ENCODE measurements around the gene ELMO1.

ELMO1 gene

DNA sequence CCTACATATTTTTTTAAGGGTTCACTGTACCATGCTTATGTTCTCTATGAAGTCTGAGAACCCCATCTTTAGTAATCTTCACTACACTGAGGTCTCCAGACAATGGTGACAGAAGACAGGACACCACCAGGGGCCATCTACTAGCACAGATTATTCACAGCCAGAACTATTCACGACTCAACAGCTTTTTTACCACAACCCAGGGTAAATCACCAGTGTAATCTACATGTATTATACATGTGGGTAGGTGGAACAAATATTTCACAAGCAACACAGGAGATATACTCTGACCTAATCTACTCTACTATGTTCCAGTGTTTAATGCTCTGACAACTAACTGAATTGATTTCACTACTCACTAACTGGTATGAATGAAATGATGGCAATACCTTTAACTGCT, 136.1 kb downstream of the ELMO1 start:
- DNase-seq (ENCODE audit: insufficient read length), result no peak
- no peak for FAIRE-seq
- TF ChIP-seq POLR2AphosphoS5 (IDR thresholded peaks at IDR 0.05; ENCODE audit: low read depth, low read length), result no peak

DNA sequence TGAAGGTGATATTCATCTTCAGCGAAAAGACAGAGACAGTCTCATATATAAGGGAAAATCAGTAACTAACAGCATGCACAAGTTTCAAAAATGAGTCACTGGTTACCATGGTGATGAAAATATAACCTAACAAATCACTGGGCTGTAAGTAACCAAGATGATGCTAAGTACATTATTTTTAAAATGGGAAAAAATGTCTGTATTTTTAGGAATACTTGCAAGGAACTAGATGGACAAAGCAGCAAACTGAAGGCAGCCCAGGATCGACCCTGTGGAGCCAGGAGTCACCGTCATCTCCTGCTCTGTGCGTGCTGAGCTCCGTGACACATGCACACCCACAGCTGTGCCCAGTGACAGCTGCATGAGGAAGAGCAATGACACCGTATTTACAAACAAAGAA, 137.3 kb downstream of the ELMO1 start:
- FAIRE-seq (no peak), DNase-seq (ENCODE audit: insufficient read length) (no peak)
- TF ChIP-seq POLR2AphosphoS5 (IDR thresholded peaks at IDR 0.05; ENCODE audit: low read depth, low read length) (no peak), TAF1 (IDR thresholded peaks at IDR 0.05; ENCODE audit: borderline replicate concordance, low read depth, low read length) (no peak), POLR2A (IDR thresholded peaks at IDR 0.05; ENCODE audit: low read depth, low read length) (no peak)

DNA sequence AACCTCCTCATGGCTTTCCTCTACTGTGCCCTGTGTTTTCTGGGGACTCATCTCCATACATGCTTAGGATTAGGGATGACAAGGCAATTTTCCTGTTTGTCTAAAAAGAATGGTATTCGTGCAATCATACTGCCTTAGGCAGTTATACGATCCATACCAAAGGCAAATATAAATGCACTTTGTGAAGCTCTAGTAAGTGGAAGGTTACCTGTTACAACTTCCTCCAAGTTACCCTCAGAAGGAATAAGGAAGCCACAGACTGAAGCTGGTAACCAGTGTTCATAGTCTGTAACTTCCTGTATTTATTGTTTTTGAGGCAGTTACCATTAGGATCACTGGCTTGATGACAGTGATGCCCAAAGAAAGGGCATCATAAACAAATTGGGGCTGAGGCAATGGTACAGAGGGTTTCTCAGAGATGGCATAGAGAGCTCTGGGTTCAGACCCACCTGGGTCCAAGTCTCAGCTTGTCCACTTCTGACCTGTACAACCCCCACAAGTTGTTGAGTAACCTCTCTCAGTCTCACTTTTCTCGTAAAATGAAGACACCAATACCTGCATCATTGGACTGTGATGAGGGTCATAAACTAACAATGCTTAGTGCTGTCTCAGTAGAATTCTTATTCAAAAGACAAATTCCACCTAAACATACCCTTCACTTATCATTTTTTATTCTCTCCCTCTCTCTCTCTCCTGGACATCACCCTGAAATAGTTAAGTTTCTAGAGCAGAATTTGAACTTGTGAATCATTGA, 138.2 kb downstream of the ELMO1 start:
- FAIRE-seq (peak; percentile 36), DNase-seq (ENCODE audit: insufficient read length) (no peak)
- TF ChIP-seq TAF1 (IDR thresholded peaks at IDR 0.05; ENCODE audit: borderline replicate concordance, low read depth, low read length), result no peak
- TF ChIP-seq POLR2AphosphoS5 (IDR thresholded peaks at IDR 0.05; ENCODE audit: low read depth, low read length), result no peak
- no peak for TF ChIP-seq POLR2A (IDR thresholded peaks at IDR 0.05; ENCODE audit: low read depth, low read length)

DNA sequence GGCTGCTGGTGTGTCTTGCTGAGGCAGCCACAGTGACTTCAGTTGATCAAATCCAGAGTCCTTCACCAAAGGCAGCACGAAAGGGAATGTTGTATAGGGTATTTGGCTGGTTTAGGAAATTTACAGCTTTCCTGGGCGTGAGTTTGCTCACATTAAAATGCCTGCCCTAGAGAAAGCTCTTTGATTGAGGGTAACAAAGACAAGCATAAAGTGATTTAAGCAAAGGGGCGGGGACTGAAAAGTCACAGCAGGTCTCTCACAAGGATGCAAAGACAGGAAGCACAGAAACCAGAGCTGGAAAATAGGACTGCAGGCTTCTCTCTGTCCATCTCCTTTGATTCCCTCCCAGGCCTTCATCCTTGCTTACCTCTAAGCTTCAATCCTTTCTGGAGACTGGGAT, 139.2 kb downstream of the ELMO1 start:
- FAIRE-seq (no peak), DNase-seq (ENCODE audit: insufficient read length) (no peak)
- no peak for TF ChIP-seq POLR2A (IDR thresholded peaks at IDR 0.05; ENCODE audit: low read depth, low read length)
- no peak for TF ChIP-seq TAF1 (IDR thresholded peaks at IDR 0.05; ENCODE audit: borderline replicate concordance, low read depth, low read length)
- no peak for TF ChIP-seq POLR2AphosphoS5 (IDR thresholded peaks at IDR 0.05; ENCODE audit: low read depth, low read length)

DNA sequence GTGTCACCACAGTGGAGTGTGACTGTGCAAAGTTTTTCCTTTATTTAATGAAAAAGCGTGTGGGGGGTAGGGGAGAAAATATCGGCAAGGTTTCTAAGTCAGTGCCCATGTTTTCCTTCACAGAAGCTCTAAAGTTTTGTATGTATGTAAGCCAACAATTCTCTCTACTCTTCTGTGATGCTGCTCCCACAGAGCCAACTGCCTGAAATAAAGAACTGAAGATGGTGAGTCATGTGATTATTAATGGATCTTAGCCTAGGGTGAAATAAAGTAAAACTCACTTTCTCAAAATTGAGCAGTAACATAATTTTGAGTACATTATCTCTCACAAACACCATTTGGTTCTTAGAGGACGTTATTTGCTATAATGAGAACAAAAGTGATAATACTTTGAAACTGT, 143.7 kb downstream of the ELMO1 start:
- FAIRE-seq, result no peak
- TF ChIP-seq TAF1 (IDR thresholded peaks at IDR 0.05; ENCODE audit: borderline replicate concordance, low read depth, low read length), result no peak
- DNase-seq (ENCODE audit: insufficient read length), result no peak

DNA sequence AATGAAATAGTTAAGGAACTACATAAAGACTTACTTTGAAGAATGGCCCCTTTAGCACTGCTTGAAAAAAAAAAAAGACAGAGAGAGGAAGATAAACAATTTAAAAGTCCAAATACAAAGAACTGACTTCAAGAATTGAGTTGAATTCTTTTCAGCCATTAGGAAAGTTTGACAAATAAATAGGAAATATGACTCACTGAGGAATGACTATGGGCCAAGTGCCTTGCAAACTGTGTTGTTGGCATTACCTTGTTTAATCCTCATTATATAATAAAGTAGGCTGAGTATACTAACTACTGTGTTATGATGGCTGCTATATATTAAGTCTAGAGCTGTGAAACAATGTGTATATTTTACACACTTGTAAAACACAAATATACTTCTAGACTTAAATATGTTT, 151.1 kb downstream of the ELMO1 start:
- no peak for FAIRE-seq
- DNase-seq (ENCODE audit: insufficient read length), result no peak
- TF ChIP-seq POLR2AphosphoS5 (IDR thresholded peaks at IDR 0.05; ENCODE audit: low read depth, low read length) (no peak), POLR2A (IDR thresholded peaks at IDR 0.05; ENCODE audit: low read depth, low read length) (no peak), TAF1 (IDR thresholded peaks at IDR 0.05; ENCODE audit: borderline replicate concordance, low read depth, low read length) (no peak)

DNA sequence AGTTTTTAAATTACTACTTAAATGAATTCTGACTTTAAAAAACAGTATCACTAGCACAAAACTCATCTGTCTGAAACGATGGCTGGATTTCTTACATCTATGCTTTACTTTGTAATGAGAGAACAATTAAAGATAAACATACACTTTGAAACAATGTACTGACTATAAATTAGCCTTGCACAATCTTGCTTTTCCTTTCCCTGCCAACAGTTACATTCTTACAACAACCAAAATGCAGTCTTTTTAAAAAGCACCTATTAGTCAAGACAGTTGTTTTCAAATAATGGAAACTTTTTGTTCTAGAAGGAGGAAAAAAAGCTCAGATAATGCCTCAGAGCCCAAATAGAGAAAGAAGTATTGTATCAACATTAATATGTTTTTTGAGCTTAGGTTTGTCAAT, 153.3 kb downstream of the ELMO1 start:
- FAIRE-seq (no peak), DNase-seq (ENCODE audit: insufficient read length) (no peak)
- TF ChIP-seq POLR2AphosphoS5 (IDR thresholded peaks at IDR 0.05; ENCODE audit: low read depth, low read length) (no peak), POLR2A (IDR thresholded peaks at IDR 0.05; ENCODE audit: low read depth, low read length) (no peak), TAF1 (IDR thresholded peaks at IDR 0.05; ENCODE audit: borderline replicate concordance, low read depth, low read length) (no peak)

DNA sequence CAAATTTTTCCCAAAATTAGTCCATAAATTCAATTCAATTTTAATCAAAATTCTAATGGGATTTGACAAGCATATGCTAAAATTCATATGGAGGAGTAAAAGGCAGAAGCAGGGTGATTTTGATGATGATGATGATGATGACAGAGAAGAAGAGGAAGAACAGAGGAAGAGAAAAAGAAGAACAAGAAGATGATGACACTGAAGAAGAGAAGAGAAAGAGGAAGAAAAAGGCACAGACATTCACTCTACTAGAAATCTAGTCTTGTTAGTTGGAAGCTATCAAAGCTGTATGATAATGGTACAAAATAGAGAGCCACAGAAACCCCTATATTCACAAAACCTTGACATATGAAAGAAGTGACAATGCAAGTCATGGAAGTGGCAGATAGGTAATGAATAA, 157.9 kb downstream of the ELMO1 start:
- FAIRE-seq (no peak), DNase-seq (ENCODE audit: insufficient read length) (no peak)
- TF ChIP-seq TAF1 (IDR thresholded peaks at IDR 0.05; ENCODE audit: borderline replicate concordance, low read depth, low read length) (no peak), POLR2AphosphoS5 (IDR thresholded peaks at IDR 0.05; ENCODE audit: low read depth, low read length) (no peak), POLR2A (IDR thresholded peaks at IDR 0.05; ENCODE audit: low read depth, low read length) (no peak)

DNA sequence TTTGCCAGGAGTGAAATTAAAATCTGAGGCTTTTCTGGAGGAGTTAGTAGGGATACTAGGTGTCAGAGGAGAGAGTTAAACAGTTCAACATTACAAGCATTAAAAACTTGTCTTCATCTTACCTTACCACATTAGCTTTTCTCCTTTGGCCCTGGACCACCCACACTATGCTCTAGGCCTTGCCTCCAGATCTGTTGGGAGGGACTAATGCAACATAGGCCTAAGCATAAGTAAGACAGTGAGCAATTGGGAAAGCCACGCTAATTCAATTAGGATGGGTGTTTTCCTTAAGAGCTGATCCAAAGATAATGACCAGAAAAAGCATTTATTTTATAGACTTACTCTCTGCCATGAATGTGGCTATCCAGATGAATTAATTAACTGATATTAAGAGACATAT, 158.9 kb downstream of the ELMO1 start:
- FAIRE-seq (no peak), DNase-seq (ENCODE audit: insufficient read length) (no peak)
- TF ChIP-seq POLR2AphosphoS5 (IDR thresholded peaks at IDR 0.05; ENCODE audit: low read depth, low read length) (no peak), POLR2A (IDR thresholded peaks at IDR 0.05; ENCODE audit: low read depth, low read length) (no peak), TAF1 (IDR thresholded peaks at IDR 0.05; ENCODE audit: borderline replicate concordance, low read depth, low read length) (no peak)

DNA sequence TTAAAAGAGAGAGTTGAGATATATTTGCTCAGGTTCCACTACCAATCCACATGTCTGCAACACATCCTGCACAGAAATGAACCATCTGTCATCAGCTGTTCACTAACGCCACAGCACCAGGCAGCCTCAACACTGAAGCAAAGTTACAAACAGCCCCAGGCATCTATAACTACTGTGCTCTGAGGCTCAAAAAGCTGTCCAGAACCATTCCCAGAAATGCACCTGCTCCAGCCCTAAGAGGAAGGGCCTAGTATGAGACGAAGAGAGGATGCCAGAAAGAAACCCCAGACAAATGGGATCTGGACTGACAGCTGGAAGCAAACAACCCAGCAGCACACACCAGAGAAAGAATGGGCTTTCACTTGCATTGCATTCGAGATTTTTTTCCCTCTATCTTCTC, 159.3 kb downstream of the ELMO1 start:
- TF ChIP-seq POLR2AphosphoS5 (IDR thresholded peaks at IDR 0.05; ENCODE audit: low read depth, low read length), result no peak
- no peak for TF ChIP-seq POLR2A (IDR thresholded peaks at IDR 0.05; ENCODE audit: low read depth, low read length)
- TF ChIP-seq TAF1 (IDR thresholded peaks at IDR 0.05; ENCODE audit: borderline replicate concordance, low read depth, low read length), result no peak
- FAIRE-seq (no peak), DNase-seq (ENCODE audit: insufficient read length) (no peak)

DNA sequence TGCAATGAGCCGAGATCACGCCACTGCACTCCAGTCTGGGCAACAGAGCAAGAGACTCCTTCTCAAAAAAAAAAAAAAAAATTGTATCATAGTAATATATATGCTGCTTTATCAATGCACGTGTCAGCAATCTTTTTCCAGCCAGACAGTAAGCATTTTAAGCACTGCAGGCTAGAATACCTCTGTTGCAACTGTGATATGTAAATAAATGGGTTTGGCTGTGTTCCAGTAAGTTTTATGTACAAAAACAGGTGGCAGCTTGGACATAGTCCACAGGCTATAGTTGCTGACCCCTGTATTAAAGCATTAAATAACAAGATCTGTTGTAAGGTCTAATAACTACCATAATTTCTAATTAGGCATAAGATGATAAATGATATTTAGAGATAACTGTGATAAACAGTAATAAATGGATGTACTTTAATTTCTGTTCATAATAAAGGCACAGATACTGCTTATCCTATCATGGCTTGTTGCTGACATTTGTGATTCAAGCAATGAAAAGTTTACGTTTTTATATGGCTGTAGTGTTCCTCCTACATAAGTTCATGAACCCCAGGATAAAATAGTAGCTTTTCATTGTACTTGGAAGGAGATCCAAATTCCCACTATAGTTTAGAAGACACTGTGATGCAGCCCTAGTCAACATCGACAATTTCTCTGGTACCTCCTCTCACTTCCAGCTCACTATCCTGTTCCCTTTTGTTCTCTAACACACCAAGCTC, 161.4 kb downstream of the ELMO1 start:
- TF ChIP-seq POLR2A (IDR thresholded peaks at IDR 0.05; ENCODE audit: low read depth, low read length), result no peak
- TF ChIP-seq POLR2AphosphoS5 (IDR thresholded peaks at IDR 0.05; ENCODE audit: low read depth, low read length), result no peak
- TF ChIP-seq TAF1 (IDR thresholded peaks at IDR 0.05; ENCODE audit: borderline replicate concordance, low read depth, low read length), result no peak
- DNase-seq (ENCODE audit: insufficient read length) (no peak), FAIRE-seq (no peak)

DNA sequence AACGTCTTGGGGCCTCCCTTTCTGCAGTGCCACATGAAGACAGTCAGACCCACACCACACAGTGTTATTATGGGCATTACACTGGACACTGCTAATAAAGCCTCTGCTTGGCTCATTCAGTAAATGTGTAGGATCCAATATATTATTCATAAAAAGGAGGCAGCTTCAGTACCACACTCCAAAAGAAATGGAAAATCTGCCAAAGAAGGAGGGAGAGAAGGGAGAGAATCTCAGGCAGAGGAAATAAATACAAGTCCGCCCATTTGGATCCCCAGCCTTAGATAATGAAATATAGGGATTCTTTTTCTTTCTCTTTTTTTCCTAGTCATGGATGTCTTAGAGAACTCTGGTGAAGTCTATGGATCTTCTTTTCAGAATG, 162.2 kb downstream of the ELMO1 start:
- no peak for DNase-seq (ENCODE audit: insufficient read length)
- TF ChIP-seq POLR2AphosphoS5 (IDR thresholded peaks at IDR 0.05; ENCODE audit: low read depth, low read length), result no peak
- TF ChIP-seq POLR2A (IDR thresholded peaks at IDR 0.05; ENCODE audit: low read depth, low read length), result no peak
- TF ChIP-seq TAF1 (IDR thresholded peaks at IDR 0.05; ENCODE audit: borderline replicate concordance, low read depth, low read length), result no peak
- peak; percentile 38 for FAIRE-seq

All from GM12892 (cell line).